ENCODE results near the gene PFN1. TPM values are rescaled to one million over a fixed set of nuclear protein-coding genes. Genes with fewer than 3 reads are reported as not detected.
A peak's percentile ranks its signal among the peaks of the same experiment; 100 is the strongest.

The PFN1 gene
- total and polyA plus RNA-seq, 7 donors = 690 to 1,404 (median 911) TPM

DNA sequence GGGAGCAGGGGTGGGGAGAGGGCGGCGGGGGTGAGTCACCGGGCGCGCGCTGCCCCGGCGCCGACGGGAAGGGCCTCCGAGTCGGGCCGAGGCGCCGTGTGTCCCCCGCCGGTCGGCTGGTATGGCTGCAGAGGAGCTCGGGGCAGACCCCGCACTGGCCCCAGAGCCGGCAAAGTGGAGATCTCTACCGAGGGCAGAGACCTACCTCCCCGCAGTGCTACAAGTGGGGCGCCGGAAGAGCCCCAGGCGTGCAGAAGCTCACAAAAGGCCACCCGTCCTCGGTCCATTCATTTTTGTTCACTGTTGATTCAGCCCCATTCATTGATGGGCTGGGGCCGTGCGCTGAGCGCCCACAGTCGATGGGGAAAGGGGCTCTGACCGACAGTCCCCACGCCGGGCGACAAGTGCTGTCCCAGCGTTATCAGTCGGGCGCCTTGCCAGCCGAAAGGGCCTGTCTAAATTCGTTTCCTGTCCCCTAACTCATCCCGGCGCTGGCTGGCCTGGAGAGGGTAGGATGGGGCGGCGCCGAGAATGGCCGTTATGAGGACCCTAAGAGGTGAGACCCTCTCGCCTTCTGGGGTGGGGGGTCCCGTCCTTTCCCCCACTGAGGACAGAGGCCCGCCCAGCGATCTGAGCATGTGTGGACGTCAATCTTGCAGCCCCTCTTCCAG lies 1.9 kb upstream of the PFN1 start:
- peak; percentile 83 for DNase-seq
- TF ChIP-seq, protein P1, sequence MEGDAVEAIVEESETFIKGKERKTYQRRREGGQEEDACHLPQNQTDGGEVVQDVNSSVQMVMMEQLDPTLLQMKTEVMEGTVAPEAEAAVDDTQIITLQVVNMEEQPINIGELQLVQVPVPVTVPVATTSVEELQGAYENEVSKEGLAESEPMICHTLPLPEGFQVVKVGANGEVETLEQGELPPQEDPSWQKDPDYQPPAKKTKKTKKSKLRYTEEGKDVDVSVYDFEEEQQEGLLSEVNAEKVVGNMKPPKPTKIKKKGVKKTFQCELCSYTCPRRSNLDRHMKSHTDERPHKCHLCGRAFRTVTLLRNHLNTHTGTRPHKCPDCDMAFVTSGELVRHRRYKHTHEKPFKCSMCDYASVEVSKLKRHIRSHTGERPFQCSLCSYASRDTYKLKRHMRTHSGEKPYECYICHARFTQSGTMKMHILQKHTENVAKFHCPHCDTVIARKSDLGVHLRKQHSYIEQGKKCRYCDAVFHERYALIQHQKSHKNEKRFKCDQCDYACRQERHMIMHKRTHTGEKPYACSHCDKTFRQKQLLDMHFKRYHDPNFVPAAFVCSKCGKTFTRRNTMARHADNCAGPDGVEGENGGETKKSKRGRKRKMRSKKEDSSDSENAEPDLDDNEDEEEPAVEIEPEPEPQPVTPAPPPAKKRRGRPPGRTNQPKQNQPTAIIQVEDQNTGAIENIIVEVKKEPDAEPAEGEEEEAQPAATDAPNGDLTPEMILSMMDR (IDR thresholded peaks at IDR 0.05) = no peak
- TF ChIP-seq POLR2A (IDR thresholded peaks at IDR 0.05) (no peak), POLR2AphosphoS5 (IDR thresholded peaks at IDR 0.05) (peak in 1 of 4 donors; percentile 2), EP300 (IDR thresholded peaks at IDR 0.05) (no peak)
- peaks cover 0 to 44% (median 31%) of the 10 kb centered on the region in 4 donors for H3K4me1 ChIP-seq

DNA sequence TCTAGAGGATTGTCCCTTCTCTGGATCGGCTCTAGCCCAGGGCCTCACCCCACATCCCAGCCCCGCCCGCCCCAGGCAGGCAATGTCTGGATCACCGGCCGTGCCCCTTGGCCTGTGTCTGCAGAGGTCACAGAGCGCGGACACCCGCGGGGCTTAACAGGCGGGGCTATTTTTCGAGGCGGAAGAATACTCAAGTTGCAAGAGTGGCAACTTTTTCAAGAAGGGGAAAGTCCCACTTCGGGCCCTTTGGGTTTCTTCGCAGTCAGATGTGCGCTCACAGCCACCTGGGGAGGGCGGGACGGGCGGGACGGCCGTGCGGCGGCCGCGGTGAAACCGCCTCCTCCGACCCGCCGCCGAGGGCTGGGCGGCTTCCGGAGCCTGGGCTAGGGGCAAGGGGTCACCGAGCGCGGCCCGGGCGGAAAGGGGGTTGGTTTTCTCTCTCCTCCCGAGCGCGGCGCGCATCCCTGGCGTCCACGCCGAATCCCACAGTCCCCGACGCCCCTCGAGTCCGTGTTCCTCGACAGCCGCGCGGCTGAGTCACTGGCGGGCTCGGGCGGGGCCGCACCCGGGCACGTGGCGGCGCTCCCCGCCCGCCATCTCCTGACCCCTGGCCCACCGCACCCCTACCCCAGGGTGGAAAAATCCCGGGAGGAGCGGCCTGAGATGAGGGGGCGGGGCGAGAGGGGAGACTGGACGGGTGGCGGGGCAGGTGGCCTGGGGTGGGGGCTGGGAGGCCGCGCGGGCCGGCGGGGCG lies 1.2 kb upstream of the PFN1 start:
- Histone ChIP-seq H3K4me3 (peak overlapping the region; percentile 80 to 99 (median 96)), H3K27ac (peak overlapping the region; percentile 98 to 100 (median 99)), H3K4me1 (peaks cover 0 to 52% (median 38%) of the 10 kb centered on the region in 4 donors), H3K36me3 (peaks cover 5 to 23% (median 16%) of the 10 kb centered on the region in 4 donors), H3K9me3 (no peaks in the 10 kb centered on the region), H3K27me3 (no peaks in the 10 kb centered on the region)
- intact Hi-C loops (cut with DNase I) = loop anchor here (1.0 kb wide), 1 partner anchor 18 kb away; the partner anchor contains the start of gene SPAG7
- WGBS, 2 donors = 1% methylated on average over 75 of the region's 75 CpGs
- no peak for TF ChIP-seq EP300 (IDR thresholded peaks at IDR 0.05)
- TF ChIP-seq POLR2AphosphoS5 (IDR thresholded peaks at IDR 0.05) = peak in 2 of 4 donors; percentile 40 to 42
- DNase-seq = peak; percentile 89

More for the DNA sequence above, 1.9 kb upstream of the PFN1 start:
- intact Hi-C loops (cut with DNase I) = no loop called here
- no peaks in the 10 kb centered on the region for H3K27me3 ChIP-seq
- WGBS, 2 donors = 2 to 6% methylated on average over 52 of the region's 52 CpGs
- peaks cover 0 to 16% (median 11%) of the 10 kb centered on the region in 4 donors for H3K36me3 ChIP-seq
- H3K9me3 ChIP-seq = no peaks in the 10 kb centered on the region
- peak overlapping the region; percentile 80 to 99 (median 96) for H3K4me3 ChIP-seq
- H3K27ac ChIP-seq = peak overlapping the region; percentile 98 to 100 (median 99)

DNA sequence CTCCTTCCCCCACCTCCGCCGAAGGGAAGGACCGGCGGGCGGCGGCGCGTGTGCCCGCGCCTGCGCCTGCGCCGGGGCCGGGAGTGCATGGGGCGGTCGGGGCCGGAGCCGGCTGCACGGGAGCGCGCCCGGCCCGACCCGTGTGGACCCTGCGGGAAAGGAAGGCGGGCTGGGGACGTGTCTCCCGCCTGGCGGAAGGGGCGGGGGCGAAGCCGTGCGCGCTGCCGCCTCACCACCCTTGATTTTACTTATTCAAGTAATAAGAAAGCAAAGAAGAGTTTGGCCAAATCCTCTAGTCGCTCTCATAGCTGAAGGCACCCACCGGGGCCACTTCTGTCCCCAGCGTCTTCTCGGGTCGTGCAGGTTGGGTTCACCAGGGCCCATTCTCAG lies 596 bp upstream of the PFN1 start:
- Histone ChIP-seq H3K9me3 (no peaks in the 10 kb centered on the region), H3K4me3 (peak overlapping the region; percentile 80 to 99 (median 96)), H3K27ac (peak overlapping the region; percentile 98 to 100 (median 99)), H3K27me3 (no peaks in the 10 kb centered on the region), H3K4me1 (peaks cover 0 to 55% (median 43%) of the 10 kb centered on the region in 4 donors), H3K36me3 (peaks cover 9 to 29% (median 19%) of the 10 kb centered on the region in 4 donors)
- peak; percentile 27 to 83 (median 60) for TF ChIP-seq POLR2AphosphoS5 (IDR thresholded peaks at IDR 0.05)
- TF ChIP-seq, protein P1 (IDR thresholded peaks at IDR 0.05) = no peak
- peak; percentile 22 to 29 for TF ChIP-seq POLR2A (IDR thresholded peaks at IDR 0.05)
- peak; percentile 92 for DNase-seq
- intact Hi-C loops (cut with DNase I) = loop anchor here (1.0 kb wide), 1 partner anchor 18 kb away; the partner anchor contains the start of gene SPAG7
- WGBS, 2 donors = 1% methylated on average over 40 of the region's 40 CpGs

DNA sequence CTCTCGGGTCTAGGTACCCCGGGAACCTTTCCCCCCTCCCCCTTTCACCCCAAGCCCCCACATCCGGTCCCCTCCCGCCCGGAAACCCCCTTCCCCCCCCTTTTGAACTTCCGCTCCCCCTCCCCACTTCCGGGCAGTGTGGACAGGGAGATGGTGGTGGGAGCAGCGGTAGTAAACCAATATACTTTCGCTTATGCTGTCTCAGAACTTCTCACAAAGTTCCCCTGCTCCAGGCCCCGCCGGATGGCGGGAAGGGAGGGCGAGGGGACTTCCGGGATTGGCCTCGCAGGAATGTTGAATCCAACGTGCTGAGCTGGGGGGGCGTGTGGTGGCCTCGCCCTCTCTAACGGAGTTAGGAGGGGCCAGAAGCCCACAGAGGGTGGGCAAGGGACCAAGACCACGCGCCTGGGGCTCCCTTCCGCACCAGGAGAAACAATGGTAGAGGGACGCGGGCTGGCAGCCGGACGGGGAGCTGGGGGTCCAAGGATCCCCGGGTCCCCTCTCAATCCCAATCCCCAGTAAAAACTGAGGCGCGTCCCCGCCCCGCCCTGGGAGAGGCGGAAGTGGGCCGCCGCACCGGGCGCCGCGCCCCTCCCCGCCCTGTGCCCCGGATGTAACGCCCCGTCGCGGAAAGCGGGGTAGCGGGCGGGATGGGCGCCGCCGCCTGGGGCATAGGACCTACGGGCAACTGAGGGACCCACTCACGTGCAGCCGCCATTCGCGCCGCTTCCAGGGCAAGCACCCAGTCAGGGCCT lies 742 bp downstream of the PFN1 start:
- 0 to 1% methylated on average over 56 of the region's 56 CpGs for WGBS, 2 donors
- H3K9me3 ChIP-seq = no peaks in the 10 kb centered on the region
- intact Hi-C loops (cut with DNase I) = no loop called here
- peak; percentile 82 for DNase-seq
- H3K4me3 ChIP-seq = peak overlapping the region; percentile 80 to 99 (median 96)
- H3K4me1 ChIP-seq = peaks cover 0 to 57% (median 46%) of the 10 kb centered on the region in 4 donors
- H3K36me3 ChIP-seq = peaks cover 16 to 41% (median 30%) of the 10 kb centered on the region in 4 donors
- H3K27me3 ChIP-seq = no peaks in the 10 kb centered on the region
- peak; percentile 26 to 59 (median 46) for TF ChIP-seq POLR2AphosphoS5 (IDR thresholded peaks at IDR 0.05)
- TF ChIP-seq, protein P1 (IDR thresholded peaks at IDR 0.05) = no peak
- no peak for TF ChIP-seq POLR2A (IDR thresholded peaks at IDR 0.05)
- no peak for TF ChIP-seq EP300 (IDR thresholded peaks at IDR 0.05)
- peak overlapping the region; percentile 98 to 100 (median 99) for H3K27ac ChIP-seq
